GM19238 (cell line): Measurements from ENCODE around the gene ASL.
A peak's percentile ranks its signal among the peaks of the same experiment; 100 is the strongest.
"Not testable (repeated sequence)": the region's sequence is repeated elsewhere in the genome, so short reads cannot be mapped to it uniquely, and the experiment has no call there.

Experiments
- DNase-seq: peaks from one replicate; pipeline ENCODE4 v3.0.0; 2011; ENCODE audit warnings: low spot score; ENCODE audit not compliant: insufficient read length

The ASL gene

DNA sequence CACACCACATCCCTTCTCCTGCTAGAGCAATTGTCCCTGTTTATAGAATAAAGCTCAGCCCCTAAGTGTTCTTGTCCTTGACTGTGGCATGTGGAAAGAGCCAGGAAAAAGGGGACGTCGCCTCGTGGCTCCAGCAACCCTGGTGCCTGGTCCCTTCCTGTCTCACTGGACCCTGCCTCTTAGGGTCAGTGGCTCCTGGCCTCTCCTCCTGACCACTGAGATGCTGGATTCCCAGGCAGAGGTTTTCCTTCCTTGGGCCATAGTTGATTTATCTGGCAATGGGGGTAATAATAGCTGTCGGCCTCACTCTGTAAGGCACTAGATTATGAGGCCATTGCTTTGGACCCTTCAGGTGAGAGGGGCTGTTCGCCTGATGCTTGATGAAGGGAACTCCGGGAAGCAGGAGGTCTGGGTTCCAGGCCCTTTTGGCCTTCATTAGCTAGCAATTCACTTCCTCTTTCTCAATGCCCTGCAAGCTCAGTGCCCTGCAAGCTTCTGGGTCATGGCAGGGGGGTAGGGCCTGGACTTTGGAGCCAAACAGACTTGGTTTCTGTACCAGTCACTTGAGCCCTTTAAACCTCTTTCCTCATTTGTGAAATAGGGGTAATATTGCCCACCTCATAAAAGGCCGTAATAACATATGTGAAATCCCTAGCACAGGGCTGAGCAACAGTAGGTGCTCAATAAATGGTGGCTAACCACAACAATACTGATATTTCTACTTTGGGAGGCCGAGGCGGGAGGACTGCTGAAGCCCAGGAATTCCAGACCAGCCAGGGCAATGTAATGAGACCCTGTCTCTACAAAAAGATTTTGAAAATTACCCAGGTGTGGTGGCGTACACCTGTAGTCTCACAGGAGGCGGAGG lies 1.1 kb downstream of the ASL start:
- DNase-seq, result no peak

DNA sequence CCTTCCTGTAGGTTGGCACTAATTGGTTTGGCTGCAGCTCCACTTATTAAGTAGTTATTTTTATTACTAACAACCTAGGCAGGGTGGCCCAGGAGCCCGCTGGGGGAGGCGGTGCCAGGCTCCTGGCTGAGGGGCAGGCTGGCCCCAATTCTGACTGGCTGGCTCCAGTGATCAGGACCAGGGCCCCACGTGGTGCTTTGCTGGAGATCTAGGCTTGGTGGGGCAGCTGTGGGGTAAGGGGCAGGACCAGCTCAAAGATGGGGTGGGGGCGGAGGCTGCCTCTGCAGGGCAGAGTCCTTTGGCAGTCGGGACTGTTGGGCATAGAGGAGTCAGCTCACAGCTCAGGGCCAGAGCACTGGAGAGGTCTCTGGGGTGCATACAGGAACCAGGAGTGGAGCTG lies 2.4 kb downstream of the ASL start:
- DNase-seq, result no peak

DNA sequence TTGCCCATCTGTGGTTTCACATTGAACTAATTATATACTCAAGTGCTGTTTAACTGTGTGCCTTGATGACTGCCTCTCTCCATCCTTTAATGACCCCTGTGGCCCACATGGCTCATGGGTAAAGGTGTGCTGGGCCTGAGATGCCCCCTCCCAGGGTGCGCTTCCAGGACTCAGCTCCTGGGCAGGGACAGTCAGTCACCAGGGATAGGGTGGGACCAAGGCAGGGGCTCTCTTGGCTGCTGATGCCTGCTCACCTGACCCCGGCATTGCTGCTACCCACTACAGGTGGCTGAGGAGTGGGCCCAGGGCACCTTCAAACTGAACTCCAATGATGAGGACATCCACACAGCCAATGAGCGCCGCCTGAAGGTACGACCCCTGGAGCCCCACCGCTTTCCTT lies 6.5 kb downstream of the ASL start:
- DNase-seq, result no peak

DNA sequence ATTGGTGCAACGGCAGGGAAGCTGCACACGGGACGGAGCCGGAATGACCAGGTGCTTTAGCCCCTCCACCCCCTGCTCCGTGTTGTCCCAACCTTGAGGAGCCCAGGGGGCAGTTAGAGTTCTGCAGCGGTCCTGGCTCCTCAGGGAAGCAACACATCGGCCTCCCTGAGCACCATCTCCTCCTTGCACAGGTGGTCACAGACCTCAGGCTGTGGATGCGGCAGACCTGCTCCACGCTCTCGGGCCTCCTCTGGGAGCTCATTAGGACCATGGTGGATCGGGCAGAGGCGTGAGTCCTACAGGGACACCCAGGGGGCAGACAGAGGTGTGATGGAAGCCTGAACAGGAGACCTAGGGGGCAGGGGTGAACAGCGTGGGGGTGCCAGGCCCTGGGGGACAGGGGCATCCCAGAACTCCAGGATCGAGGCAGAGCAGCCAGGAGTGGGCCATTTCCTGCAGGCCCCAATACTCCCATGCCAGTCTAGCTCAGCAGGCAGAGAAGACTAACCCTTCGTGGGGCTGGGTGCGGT lies 7.3 kb downstream of the ASL start:
- no peak for DNase-seq

DNA sequence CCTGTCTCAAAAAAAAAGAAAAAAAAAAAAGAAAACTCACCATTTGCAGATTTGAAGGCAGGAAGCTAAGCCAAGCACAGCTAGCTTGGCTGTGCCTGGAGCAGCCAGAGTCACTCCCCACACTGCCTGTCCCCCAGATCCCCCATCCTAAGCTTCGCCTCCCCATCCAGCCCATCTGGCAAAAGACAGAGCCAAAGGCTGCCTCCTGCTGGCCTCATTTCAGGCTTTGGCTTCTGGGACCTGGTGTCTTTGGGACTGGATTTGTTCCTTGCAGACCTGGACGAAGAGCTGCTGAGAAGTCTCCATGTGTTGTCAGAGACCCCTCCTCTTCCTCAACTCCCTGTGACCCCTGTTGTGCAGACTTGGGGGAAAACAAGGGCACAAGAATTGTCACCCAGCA lies 8.1 kb downstream of the ASL start:
- no peak for DNase-seq

DNA sequence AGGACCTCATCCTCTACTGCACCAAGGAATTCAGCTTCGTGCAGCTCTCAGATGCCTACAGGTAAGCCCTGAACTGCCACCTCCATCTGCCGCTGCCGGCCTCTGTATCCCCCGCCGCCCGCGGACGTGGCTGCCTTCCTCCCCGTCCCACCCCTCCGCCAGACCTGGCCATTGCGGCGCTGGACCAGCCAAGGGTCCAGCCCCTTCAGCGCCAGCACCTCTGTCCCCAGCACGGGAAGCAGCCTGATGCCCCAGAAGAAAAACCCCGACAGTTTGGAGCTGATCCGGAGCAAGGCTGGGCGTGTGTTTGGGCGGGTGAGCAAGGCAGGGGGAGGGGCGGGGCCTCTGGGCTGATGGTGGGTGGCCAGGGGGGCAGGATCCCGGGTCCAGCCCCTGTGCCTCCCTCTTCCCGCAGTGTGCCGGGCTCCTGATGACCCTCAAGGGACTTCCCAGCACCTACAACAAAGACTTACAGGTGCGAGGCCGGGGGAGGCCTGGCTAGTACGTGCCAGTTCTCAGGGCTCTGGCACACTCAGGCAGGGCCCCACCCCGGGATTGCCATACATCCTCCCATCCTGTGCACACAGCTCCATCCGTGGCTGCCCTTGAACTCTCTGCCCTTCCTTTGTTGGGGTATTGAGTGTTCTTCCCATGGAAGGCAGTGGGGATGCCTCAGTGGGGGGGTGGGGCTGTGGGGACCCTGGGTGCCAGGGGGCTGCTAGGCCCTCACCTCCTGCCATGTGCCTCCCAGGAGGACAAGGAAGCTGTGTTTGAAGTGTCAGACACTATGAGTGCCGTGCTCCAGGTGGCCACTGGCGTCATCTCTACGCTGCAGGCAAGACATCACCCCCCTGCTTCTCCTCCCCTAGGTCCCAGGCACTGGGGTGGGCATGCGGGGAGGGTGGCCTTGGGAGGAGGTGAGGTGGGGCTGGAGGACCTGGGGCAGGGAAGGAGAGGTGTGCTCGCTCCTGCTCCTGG lies 13.5 kb downstream of the ASL start:
- no peak for DNase-seq

DNA sequence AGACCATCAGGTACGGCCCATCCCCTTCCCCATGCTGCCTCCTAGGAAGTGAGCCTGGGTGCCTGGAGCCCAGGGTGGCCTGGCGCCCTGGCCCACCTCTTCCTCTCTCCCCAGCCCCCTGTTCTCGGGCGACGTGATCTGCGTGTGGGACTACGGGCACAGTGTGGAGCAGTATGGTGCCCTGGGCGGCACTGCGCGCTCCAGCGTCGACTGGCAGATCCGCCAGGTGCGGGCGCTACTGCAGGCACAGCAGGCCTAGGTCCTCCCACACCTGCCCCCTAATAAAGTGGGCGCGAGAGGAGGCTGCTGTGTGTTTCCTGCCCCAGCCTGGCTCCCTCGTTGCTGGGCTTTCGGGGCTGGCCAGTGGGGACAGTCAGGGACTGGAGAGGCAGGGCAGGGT lies 17.0 kb downstream of the ASL start:
- DNase-seq, result no peak

DNA sequence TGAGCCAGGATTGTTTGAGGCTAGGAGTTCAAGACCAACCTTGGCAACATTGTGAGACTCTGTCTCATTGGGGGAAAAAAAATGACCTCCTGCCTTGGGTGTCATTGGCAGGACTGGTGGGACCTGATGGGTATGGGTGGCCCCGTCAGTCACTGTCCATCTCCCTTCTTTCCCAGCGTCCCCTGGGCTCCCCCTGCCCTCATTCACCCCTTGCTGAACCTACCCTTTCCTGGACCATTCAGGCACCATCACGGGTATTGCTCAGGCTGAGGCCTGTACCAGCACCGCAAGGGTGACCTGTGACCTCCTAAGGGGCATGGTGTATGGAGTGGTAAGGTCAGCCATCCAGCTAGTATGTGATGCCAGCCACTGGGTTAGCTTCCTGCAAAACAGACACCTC lies 19.4 kb downstream of the ASL start:
- DNase-seq, result no peak

DNA sequence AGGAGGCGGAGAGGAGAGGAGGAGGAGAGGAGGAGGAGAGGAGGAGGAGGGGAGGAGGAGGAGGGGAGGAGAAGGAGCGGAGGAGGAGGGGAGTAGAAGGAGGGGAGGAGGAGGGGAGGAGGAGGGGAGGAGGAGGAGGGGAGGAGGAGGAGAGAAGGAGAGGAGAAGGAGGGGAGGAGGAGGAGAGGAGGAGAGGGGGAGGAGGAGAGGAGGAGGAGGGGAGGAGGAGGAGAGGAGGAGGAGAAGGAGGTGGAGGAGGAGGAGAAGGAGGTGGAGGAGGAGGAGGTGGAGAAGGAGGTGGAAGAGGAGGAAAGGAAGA lies 23.6 kb downstream of the ASL start:
- DNase-seq, result no peak

DNA sequence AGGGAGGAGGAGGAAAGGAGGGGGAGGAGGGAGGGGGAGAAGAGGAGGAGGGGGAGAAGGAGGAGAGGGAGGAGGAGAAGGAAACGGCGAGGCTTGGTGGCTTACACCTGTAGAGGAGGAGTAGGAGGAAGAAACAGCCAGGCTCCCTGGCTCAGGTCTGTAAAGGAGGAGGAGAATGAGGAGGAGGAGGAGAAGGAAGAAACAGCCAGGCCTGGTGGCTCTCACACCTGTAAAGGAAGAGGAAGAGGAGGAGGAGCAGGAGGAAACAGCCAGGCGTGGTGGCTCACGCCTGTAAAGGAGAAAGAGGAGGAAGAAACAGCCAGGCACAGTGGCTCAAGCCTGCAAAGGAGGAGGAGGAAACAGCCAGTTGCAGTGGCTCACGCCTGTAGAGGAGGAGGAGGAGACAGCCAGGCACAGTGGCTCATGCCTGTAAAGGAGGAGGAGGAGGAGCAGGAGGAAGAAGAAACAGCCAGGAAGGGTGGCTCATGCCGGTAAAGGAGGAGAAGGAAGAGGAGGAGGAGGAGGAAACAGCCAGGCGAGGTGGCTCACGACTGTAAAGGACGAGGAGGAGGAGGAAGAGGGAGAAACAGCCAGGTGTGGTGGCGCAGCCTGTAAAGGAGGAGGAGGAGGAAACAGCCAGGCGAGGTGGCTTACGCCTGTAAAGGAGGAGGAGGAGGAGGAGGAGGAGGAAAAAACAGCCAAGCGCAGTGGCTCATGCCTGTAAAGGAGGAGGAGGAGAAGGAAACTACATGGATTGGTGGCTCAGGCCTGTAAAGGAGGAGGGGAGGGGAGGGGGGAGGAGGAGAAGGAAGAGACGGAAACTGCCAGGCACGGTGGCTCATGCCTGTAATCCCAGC lies 24.2 kb downstream of the ASL start:
- no peak for DNase-seq

DNA sequence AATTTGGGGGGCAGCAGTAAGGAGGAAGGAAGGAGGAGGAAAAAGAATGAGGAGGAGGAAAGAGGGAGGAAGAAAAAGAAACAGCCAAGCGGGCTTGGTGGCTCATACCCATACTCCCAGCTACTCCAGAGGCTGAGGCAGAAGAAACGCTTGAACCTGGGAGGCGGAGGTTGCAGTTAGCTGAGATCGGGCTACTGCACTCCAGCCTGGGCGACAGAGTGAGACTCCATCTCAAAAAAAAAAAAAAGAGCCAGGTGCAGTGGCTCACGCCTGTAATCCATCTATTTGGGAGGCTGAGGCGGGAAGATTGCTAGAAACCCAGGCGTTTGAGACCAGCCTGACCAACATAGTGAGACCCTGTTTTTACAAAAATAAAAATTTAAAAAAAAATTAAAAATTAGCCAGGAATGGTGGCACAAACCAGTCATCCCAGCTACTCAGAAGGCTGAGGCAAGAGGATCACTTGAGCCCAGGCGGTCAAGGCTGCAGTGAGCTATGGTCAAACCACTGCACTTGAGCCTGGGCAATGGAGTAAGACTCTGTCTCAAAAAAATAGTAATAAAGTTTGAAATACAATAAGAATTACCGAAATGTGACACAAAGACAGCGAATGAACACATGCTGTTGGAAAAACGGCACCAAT lies 24.9 kb downstream of the ASL start:
- no peak for DNase-seq

DNA sequence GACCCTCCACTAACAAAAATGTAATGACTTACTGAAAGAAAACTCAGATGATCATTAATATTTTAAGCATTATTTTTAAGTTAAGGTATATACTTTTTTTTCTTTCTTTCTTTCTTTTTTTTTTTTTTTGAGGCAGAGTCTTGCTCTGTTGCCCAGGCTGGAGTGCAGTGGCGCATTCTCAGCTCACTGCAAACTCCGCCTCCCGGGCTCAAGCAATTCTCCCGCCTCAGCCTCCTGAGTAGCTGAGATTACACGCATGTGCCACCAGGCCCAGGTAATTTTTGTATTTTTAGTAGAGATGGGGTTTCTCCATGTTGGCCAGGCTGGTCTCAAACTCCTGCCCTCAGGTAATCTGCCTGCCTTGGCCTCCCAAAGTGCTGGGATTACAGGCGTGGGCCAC lies 26.5 kb downstream of the ASL start:
- not testable (repeated sequence) for DNase-seq

DNA sequence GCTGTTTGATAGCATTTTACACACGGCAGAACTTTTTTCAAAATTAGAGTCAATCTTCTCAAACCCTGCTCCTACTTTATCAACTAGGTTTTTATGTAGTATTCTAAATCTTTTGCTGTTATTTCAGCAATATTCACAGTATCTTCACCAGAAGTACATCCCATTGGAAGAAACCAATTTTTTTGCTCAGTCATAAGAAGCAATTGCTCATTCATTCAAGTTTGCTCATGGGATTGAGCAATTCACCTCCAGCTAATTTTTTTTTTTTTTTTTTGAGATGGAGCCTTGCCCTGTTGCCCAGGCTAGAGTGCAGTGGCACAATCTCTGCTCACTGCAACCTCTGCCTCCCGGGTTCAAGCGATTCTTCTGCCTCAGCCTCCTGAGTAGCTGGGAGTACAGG lies 28.4 kb downstream of the ASL start:
- DNase-seq, result not testable (repeated sequence)

DNA sequence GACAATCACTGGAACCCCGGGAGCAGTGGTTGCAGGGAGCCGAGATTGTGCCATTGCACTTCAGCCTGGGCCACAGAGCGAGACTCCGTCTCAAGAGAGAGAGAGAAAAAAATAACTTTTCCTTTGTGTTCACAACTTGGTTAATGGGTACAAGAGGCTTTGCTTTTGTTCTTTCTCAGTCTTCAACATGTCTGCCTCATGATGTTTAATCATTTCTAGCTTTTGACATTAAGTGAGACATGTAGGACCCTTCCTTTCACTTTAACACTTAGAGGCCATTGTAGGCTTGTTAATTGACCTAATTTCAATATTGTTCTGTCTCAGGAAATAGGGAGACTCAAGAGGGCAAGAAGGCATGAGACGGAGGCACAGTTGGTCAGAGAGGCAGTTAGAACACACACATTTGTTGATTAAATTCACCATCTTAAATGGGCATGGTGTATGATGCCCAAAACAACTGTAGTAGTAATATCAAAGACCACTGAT lies 29.7 kb downstream of the ASL start:
- DNase-seq, result no peak

DNA sequence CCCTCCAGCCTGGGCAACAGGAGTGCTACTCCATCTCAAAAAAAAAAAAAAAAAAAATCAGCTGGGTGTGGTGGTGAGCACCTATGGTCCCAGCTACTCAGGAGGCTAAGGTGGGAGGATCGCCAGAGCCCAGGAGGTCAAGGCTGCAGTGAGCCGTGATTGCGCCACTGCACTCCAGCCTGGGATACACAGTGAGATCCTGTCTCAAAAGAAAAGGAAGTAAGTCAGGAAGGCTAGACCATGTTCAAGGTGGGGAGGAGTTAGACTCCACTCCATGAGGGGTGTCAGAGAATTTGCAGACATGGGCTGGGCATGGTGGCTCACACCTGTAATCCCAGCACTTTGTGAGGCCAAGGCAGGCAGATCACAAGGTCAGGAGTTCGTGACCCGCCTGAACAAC lies 32.8 kb downstream of the ASL start:
- DNase-seq, result not testable (repeated sequence)

DNA sequence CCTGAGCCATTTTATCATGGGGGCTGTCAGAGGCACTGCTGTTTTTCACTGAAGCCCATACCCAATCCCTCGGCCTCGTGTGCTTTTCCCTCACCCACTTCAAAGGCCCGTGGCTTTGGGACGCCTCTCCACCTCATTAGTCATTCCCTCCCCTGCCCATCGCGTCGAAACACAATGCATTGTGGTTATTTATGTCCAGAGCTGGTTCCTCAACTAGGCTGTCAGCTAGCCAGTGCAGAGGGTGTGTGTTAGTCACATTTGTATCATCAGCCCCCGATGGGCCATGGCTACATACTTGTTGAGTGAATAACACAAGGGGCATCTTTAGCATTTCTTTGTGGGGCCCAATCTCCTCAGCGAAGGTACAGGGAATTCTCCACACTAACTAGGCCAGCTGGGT lies 35.2 kb downstream of the ASL start:
- DNase-seq, result no peak

DNA sequence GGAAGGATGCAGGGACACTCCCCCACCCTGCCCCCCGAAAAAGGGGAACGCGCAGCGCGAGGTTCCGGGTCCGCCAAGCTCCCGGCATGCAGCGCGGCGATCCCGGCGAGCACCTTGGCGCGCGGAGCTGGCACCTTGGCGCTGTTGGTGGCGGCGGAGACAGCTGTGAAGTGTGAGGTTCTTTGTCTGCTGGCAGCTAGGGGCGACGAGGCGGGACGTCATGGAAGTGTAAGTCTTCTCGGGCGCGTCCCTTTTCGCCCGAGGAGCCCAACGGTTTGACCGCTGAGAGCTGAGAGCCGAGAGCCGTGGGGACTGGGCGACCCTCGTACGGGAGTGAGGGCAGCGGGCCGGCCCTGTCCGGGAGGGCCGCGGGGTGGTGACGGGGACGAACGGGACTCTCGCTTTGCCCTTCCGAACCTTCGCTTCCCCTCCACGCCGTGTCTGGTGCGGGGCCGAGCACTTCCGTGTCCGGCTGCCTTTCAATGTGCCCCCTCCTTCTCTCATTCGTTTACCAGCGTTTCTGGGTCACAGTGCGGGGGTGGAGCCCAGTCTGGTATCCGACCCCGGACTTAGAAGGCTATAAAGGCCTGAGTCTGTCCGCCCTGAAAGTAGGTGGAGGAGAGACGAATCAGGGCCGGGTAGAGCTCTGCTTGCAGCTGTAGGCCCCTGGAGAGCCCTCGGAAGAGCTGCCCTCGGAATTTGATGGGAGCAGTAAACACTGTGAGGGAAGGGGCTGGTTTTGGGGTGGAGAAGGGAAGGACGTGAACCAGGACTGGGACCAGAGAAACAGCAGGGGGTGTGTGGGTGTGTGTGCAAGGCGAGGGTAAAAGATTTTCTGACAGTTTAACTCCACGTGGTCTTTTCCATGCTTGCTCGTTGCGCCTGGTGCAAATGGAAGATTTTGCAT lies 39.4 kb downstream of the ASL start, which contains the start of gene CRCP:
TSS of gene CRCP (plus strand) at position 105 of the 907 bp plus-strand sequence. CDS start at position 221, 116 bp downstream.
- peak; percentile 91 for DNase-seq

DNA sequence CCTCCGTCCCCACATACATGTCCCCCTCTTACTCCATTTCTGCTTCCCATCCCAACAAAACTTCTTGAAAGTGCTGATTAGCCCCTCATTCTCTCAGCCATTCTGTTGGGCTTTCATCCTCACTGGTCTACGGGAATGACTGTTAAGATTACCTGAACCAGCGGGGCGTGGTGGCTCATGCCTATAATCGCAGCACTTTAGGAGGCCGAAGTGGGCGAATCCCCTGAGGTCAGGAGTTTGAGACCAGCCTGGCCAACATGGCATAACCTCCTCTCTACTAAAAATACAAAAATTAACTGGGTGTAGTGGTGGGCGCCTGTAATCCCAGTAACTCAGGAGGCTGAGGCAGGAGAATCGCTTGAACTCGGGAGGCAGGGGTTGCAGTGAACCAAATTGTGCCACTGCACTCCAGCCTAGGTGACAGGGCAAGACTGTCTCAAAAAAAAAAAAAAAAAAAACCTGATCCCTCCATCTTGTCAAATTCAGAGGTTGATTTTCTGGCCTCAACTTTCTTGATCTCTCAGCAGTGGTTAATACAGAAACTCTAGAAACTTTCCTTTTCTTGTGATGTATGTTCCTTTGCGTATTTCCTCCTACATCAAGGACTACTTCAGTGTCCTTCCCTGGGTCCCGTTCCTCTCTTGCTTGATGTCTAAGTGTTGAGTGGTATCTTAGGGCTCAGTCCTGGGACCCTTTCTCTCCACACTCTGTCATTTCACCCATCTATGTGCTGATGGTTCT lies 41.2 kb downstream of the ASL start:
- DNase-seq, result not testable (repeated sequence)

DNA sequence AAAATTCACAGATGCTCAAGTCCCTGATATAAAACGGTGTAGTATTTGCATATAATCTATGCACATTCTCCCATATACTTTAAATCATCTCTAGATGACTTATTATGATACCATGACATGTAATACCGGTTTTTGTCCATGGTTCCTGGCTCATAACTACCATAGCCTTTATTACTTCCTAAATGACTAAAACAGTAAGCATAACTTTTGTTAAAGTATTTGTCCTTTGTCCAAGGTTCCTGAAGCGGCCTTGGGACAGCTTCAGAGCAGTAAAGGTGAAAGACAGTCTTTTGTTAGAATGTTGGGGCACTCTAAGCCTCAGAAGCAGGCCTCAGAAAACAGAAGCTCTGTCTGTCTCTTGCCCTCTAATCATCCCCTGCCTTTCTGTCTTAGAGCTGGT lies 43.0 kb downstream of the ASL start:
- DNase-seq, result no peak
